Ectodermal cell (in vitro differentiated cells): ENCODE measurements around the gene PRC1.
A peak's percentile ranks its signal among the peaks of the same experiment; 100 is the strongest.

ENCODE experiments used
- H3K27ac ChIP-seq: 2 replicates; pipeline ENCODE4 v1.7.0; 2013; ENCODE audit warnings: mild to moderate bottlenecking, low read depth, low read length; ENCODE audit not compliant: insufficient read depth, poor library complexity, severe bottlenecking
- H3K27me3 ChIP-seq: 2 replicates; pipeline ENCODE4 v1.7.0; 2013; ENCODE audit warnings: mild to moderate bottlenecking, low read length; ENCODE audit not compliant: insufficient read depth, control insufficient read depth, poor library complexity, severe bottlenecking
- H3K36me3 ChIP-seq: one replicate; pipeline ENCODE4 v1.7.0; 2013; ENCODE audit warnings: low read length; ENCODE audit not compliant: control insufficient read depth, insufficient read depth
- H3K4me1 ChIP-seq: one replicate; pipeline ENCODE4 v1.7.0; 2013; ENCODE audit warnings: low read length; ENCODE audit not compliant: control insufficient read depth, insufficient read depth
- H3K4me3 ChIP-seq: 2 replicates; pipeline ENCODE4 v1.7.0; 2013; ENCODE audit warnings: low read depth, low read length, control low read depth; ENCODE audit not compliant: insufficient read depth
- H3K9me3 ChIP-seq: 2 replicates; pipeline ENCODE4 v1.7.0; 2013; ENCODE audit warnings: mild to moderate bottlenecking, low read length, moderate library complexity; ENCODE audit not compliant: control insufficient read depth
- WGBS, 2 experiments: methylation state at CpG; one replicate each; pipeline ENCODE4 v1.1.7; 2013; ENCODE audit warnings: missing lambda C conversion rate in 2 of 2; 5-methylcytosine and 5-hydroxymethylcytosine counted together

Gene PRC1

DNA sequence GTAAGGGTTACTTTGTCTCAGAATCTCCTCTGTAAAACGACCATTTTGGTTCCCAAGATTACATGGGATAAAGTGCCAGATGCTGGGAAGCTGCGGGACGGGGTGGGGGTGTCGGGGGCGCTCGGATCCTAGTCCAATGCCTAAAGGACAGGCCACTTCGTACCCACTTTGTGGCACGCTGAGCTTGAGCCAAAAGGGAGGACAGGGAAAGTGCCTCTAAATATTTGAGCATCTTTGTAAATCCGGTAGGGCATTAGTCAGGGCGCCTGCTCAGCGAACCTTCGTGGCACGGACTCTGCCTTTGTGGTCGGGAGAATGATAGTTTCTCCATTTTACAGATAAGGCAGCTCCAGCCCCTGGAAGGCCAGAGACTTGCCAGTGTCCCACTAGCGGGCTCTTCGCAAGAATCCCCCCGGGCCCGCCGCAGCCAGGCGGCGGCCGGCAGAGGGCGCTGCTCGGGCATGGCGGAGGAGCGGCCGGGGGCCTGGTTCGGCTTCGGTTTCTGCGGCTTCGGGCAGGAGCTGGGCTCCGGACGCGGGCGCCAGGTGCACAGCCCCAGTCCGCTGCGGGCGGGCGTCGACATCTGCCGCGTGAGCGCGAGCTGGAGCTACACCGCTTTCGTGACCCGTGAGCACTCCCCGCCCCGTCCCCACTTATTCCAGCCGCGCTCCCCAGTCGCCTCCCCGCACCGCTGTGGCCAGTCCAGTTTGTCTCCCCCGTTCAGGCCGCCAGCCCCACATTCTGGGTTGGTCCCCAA, 37.9 kb downstream of the PRC1 start:
- 10 to 11% methylated on average over 56 of the region's 56 CpGs for WGBS, 2 experiments
- Histone ChIP-seq H3K27me3 (peaks cover 12% of the 10 kb centered on the region), H3K9me3 (no peaks in the 10 kb centered on the region), H3K4me3 (peak overlapping the region; percentile 63), H3K4me1 (peaks cover 14% of the 10 kb centered on the region), H3K27ac (no peak overlapping the region), H3K36me3 (peaks cover 4% of the 10 kb centered on the region)

DNA sequence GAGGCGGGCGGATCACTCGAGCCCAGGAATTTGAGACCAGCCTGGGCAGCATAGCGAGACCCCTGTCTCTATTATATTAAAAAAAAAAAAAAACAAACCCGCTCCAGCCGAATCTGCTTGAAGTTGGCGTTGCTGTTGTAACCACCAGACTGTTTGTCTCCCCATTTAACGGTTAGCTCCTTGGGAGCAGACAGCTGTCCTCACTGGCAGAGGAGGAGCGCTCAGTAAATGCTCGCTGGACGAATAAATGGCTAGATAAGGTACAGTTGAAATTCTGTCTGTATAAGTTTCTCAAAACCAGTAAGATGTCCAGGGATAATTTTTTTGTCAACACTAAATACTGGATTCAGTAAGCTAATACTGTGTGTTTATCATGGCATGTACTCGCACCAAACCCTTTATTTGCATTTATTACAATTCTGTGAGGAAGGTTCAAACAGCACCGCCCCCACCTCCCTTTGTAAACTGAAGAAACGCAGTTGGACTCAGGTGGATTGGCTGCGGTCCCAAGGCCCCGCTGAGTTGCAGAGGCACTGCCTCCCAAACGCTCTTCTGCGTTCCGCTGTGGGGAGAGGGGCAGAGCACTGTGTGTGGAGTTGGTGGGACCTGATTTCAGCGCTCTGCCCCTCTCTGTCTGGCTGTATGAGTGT, 38.6 kb downstream of the PRC1 start:
- Histone ChIP-seq H3K27me3 (peaks cover 12% of the 10 kb centered on the region), H3K4me3 (peak overlapping the region; percentile 78), H3K27ac (no peak overlapping the region), H3K36me3 (peaks cover 7% of the 10 kb centered on the region), H3K4me1 (peaks cover 14% of the 10 kb centered on the region), H3K9me3 (no peaks in the 10 kb centered on the region)
- 82 to 87% methylated on average over 20 of the region's 20 CpGs for WGBS, 2 experiments

DNA sequence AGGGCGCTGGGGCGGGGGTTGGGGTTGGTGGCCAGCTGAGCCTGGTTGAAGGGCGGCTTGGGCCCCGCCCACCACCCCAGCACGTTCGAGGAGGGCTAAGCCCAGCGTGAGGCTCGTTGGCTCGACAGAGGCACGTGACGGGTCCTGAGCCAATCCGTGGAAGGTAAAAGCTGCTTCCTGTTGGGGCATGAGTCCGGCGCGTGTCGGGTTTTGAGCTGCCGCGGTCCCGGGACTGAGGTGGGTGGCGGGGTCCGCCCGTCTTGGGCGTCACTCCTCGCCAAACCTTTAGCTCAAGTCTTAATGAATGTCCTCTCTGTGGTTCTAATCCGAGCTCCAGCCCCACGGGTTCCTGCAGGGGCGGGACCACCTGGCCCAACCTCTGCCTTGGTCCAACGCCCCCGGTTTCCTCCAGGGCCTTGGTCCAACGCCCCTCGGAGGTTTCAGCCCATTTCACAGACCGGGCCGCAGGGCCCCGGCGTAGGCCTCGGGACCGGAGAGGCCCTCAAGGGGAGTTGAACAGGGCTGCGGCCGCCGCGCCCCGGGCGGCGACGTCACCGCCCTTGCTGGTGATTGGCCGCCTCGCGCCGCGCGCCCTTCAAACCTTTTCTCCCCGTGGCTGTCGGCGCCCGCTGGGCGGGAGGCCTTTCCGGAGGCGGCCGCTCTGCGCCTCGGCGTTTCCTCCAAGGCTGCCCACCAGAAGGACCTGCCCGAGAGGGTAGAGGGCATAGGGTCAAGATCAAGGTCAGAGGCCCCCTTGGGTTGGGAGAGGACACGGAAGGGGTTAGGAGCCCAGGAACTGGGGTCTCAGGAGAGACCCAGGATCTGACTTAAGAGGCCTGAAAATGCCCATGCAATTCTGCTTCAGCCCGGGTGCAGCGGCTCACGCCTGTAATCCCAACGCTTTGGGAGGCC, 39.4 kb downstream of the PRC1 start, which contains the start of gene RCCD1:
Gene RCCD1 (plus strand): TSS at position 173 of the 912 bp plus-strand sequence. CDS start 1,851 bp downstream, outside the sequence.
- Histone ChIP-seq H3K27ac (peak within 1 kb of the TSS; percentile 88), H3K9me3 (no peaks in the 10 kb centered on the region), H3K27me3 (peaks cover 12% of the 10 kb centered on the region), H3K4me1 (peaks cover 14% of the 10 kb centered on the region), H3K36me3 (peaks cover 15% of the 10 kb centered on the region), H3K4me3 (peak within 1 kb of the TSS; percentile 78)
- 3% methylated on average over 69 of the region's 69 CpGs for WGBS, 2 experiments

DNA sequence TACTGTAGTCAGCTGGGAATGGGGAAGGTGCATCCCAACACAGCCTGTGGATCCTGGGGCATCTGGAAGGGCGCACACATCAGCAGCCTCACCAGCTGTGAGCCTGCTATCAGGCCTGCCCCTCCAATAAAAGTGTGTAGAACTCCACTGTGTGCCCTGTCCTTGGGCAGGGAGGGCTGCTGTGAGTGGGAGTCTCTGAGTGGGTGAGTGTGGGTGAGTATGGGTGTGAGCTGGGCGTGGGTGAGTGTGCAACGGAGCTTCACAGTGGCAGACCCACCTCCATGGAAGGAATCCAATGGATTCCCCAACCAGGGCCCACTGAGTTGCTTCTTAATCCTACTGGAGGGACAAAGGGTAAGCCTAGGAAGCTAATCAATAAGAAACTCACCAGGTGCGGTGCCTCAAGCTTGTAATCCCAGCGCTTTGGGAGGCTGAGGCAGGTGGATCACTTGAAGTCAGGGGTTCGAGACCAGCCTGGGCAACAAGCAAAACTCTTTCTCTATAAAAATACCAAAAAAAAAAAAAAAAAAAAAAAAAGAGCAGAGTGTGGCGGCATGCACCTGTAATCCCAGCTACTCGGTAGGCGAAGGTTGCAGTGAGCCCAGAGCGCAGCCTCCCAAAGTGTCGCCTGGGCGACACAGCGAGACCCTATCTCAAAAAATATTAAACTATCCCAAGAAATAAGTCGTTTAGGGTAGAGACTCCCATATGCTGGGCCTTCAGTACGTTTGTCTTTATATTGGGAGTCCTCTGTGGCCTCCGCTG, 40.2 kb downstream of the PRC1 start:
- 78 to 80% methylated on average over 16 of the region's 16 CpGs for WGBS, 2 experiments
- Histone ChIP-seq H3K27me3 (peaks cover 12% of the 10 kb centered on the region), H3K4me3 (no peak overlapping the region), H3K9me3 (no peaks in the 10 kb centered on the region), H3K27ac (no peak overlapping the region), H3K4me1 (peaks cover 14% of the 10 kb centered on the region), H3K36me3 (peaks cover 23% of the 10 kb centered on the region)

- H3K4me3 ChIP-seq = no peak overlapping the region
Measured at GRCh38 chr15:90952901-90953677, 41.2 kb downstream of the PRC1 start.

GRCh38 chr15:90950676-90951075, 43.7 kb downstream of the PRC1 start:
- Histone ChIP-seq H3K4me1 (peaks cover under 1% of the 10 kb centered on the region), H3K27ac (no peak overlapping the region), H3K9me3 (no peaks in the 10 kb centered on the region), H3K4me3 (no peak overlapping the region), H3K36me3 (peaks cover 39% of the 10 kb centered on the region), H3K27me3 (no peaks in the 10 kb centered on the region)
- WGBS, 2 experiments = 96 to 97% methylated on average over 6 of the region's 6 CpGs

More at GRCh38 chr15:90952901-90953677, 41.2 kb downstream of the PRC1 start:
- H3K27ac ChIP-seq = no peak overlapping the region
- 94 to 95% methylated on average over 14 of the region's 14 CpGs for WGBS, 2 experiments
- H3K4me1 ChIP-seq = peaks cover 14% of the 10 kb centered on the region
- H3K27me3 ChIP-seq = peaks cover 12% of the 10 kb centered on the region
- H3K36me3 ChIP-seq = peaks cover 28% of the 10 kb centered on the region
- H3K9me3 ChIP-seq = no peaks in the 10 kb centered on the region

DNA sequence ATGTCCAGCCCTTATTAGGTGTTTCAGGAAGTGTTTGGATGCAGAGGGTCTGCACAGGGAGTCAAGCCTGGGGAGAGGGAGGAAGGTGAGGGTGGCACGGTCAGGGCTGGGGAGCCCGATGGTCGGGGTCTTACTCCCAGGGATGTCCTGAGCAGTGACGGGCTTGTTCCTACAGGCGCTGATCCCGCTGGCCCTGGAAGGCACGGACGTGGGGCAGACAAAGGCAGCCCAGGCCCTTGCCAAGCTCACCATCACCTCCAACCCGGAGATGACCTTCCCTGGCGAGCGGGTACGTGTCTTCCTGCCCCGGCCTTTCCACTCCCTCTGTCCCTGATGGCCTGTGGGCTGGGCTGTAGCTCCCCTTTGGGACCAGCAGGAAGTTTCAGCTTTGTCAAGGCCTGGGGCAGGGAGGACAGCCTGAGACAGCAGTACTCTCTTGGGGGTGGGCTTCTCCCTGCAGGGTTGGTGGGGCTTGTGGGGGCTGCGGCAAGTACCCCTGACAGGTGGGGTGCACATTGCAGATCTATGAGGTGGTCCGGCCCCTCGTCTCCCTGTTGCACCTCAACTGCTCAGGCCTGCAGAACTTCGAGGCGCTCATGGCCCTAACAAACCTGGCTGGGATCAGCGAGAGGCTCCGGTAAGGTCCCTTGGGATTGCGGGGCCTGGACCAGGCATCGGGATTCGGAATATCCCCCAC, 44.2 kb downstream of the PRC1 start:
- Histone ChIP-seq H3K27ac (no peak overlapping the region), H3K27me3 (no peaks in the 10 kb centered on the region)
- 96 to 97% methylated on average over 23 of the region's 23 CpGs for WGBS, 2 experiments

GRCh38 chr15:90948506-90948905, 45.8 kb downstream of the PRC1 start:
- Histone ChIP-seq H3K9me3 (no peaks in the 10 kb centered on the region), H3K4me1 (no peaks in the 10 kb centered on the region), H3K27me3 (no peaks in the 10 kb centered on the region), H3K4me3 (no peak overlapping the region), H3K27ac (no peak overlapping the region), H3K36me3 (peaks cover 55% of the 10 kb centered on the region)
- 94 to 95% methylated on average over 8 of the region's 8 CpGs for WGBS, 2 experiments

More for the DNA sequence above, 44.2 kb downstream of the PRC1 start:
- Histone ChIP-seq H3K9me3 (no peaks in the 10 kb centered on the region), H3K4me3 (no peak overlapping the region), H3K4me1 (no peaks in the 10 kb centered on the region), H3K36me3 (peaks cover 40% of the 10 kb centered on the region)
